Left renal pelvis (tissue), 4 donors: Measurements from ENCODE around the gene UBE2U. TPM values are rescaled to one million over a fixed set of nuclear protein-coding genes. Genes with fewer than 3 reads are reported as not detected.

Source experiments
- DNase-seq, 4 donors: peaks; one replicate each; pipeline ENCODE4 v3.0.0-alpha.2; 2013; ENCODE audit warnings: low read depth in 4 of 4, low spot score in 3 of 4
- polyA plus RNA-seq, 4 donors: library from polyadenylated mRNA; unstranded; fragments of 120-200 nt; gene quantifications; one replicate each; pipeline ENCODE4 v1.2.1, GENCODE V29; 2013; ENCODE audit not compliant: insufficient read length in 4 of 4

The UBE2U gene
- not detected for polyA plus RNA-seq

- no peak for DNase-seq
These were observed at the start of gene UBE2U for GRCh38 chr1:64203420-64203819. UBE2U (plus strand) TSS chr1:64203623; CDS start chr1:64204051, 428 bp downstream.

- no peak for DNase-seq
These were observed 48.1 kb upstream of the UBE2U start for GRCh38 chr1:64155278-64155677.

GRCh38 chr1:64161357-64161941 is 42.0 kb upstream of the UBE2U start:
- DNase-seq = no peak

GRCh38 chr1:64162151-64162550 is 41.3 kb upstream of the UBE2U start:
- DNase-seq = no peak

DNA sequence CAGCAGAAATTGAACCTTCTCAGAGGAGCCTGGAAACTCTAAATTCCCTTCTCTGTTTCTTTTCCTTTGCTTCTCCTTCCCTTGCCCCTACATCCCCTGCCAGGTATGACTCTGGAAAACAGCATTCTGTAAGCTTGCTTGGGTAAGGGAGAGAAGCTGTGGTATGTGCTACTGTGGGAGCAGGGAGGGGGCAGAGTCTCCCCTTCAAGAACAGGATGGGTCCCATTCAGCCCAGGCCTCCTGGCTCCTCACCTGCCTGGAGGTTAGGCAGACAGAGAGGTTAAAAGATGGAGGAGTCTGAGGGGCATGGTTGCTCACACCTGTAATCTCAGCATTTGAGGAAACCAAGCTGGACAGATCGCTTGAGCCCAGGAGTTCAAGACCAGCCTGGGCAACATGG is 40.6 kb upstream of the UBE2U start:
- DNase-seq = no peak

GRCh38 chr1:64163431-64163830 is 40.0 kb upstream of the UBE2U start:
- DNase-seq = no peak

- no peak for DNase-seq
These were observed 39.5 kb upstream of the UBE2U start for GRCh38 chr1:64163970-64164369.

DNA sequence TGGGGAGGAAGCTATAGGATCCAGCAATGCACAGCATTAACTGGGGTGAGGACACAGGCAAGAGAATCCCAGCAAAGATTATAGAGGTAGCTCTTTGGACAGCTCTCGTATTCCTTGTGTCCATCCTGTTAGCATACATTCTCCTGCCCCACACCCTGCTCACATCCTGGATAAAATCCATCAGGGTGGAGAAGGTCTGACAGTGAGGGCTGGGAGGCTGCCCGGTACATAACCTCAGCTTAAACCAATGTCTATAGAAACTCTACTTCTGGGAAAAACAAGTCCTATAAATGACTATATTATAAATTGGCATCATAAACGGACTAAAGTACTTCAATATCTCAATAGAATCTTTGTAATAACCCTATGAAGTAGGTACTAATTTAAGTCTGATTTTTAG is 36.8 kb upstream of the UBE2U start:
- no peak for DNase-seq

DNA sequence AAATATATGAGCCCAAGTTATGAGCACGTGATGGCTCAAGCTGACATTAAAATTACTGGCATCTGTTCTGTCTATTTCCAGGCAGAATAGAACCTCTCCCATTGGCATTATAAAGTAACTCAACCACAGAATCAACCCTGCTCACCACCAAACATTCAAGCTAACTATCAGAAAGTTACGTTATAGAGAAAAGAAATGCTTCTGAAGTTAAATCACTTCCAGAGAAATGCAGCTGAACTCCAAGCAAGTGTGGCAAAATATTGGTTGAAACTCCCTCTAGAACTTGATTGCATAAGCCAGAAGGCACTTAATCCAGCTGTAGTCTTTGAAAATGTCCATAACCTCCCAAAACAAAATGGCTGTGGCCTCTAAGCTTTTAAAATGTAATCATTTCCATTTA is 36.2 kb upstream of the UBE2U start:
- DNase-seq = no peak

GRCh38 chr1:64171246-64171645 is 32.2 kb upstream of the UBE2U start:
- no peak for DNase-seq

DNA sequence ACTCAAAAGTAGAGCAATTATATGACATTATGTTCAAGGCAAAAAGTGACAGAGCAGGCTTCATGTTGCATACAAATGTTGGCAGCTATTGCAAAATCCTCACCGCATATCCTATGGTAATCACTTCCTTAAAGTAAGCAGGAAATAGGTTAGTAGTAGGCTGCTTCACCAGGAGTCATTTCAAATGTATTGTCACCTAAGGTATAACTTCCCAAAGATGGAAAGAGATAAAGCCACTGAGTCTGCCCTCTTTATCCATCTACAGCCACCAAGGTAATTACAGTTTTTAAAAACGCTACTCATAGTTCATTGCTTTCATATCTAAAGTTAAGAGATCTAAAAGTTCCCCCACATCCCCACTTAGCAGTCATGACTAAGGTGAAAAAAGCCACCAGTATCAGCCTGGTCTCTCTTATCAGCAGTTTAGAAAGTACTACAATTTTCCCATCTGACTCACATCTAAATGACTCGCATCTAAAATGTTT is 31.6 kb upstream of the UBE2U start:
- no peak for DNase-seq

DNA sequence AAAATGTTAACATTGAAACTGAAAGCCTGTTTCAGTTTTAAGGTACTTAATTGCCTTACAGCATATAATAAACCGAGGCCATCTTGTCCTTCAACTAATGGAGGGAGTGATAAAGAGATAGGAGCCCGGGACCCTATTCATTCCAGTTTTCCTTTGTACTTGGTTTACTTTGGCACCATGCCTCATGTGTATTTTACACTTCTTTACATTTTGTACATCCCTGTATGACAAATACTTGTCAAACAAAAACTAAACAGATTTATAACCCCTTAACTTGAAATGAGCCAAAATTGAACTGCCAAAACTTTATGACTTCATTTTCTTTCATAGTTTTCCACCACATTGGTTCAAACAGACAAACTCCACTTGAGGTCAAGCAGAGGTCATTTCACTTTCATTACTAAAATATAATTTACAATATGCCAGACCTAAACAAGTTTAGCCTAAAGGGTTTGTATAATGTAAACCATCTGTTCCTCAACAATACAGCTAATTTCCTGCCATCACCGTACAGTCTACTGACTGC is 30.9 kb upstream of the UBE2U start:
- peak in 2 of 4 donors; percentile 40 to 49 for DNase-seq

DNA sequence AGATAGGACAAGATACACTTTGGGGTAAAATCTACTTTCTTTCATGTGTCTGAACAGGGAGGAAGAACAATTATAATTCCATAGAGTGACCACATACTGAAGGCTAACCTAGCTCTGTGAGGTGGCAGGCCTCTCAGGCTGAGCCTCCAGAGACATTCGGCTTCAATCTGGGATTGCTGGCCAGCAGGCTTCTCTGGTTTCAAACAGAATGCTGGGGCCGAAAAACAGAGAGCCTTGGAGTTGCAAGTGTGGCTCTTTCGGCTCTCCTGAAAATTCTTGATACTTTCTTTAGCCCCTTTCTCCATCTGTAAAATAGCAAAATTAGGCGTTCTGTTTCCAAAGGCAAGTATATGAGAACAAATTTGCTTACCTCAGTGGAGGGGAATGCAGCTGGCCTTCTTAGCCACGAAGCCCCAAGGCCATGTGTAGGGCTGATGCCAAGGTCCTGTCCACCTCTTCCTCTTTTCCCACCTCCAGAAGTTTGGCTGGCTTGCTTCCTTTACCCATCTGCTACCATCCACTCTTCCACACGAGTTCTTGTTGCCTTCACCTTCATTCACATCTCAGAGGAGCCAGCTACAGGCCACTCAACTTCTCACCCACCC is 30.0 kb upstream of the UBE2U start:
- no peak for DNase-seq

GRCh38 chr1:64175639-64176038 is 27.8 kb upstream of the UBE2U start:
- DNase-seq = no peak

- no peak for DNase-seq
These were observed 26.8 kb upstream of the UBE2U start for GRCh38 chr1:64176659-64177058.

DNA sequence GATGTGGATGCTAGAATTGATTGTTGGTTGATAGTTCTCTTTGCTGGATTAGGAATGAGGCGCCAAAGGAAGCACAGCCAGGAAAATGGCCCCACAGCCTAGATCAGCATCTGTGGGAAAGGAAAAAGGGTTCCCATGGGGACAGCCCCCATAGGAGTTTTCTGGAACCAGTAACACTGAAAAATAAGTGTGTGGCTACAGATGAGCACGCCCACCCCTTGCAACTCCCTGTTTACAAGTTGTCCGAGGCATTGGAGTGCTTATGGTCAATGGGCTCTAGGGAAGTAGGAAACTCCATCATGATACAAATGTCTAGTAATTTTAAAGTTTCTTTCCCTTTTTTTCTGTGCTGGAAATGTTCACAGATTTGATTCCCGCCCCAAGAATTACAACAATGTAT is 23.8 kb upstream of the UBE2U start:
- DNase-seq = no peak

- no peak for DNase-seq
These were observed 21.2 kb upstream of the UBE2U start for GRCh38 chr1:64182207-64182606.

GRCh38 chr1:64183395-64184002 is 19.9 kb upstream of the UBE2U start:
- peak in 1 of 4 donors; percentile 49 for DNase-seq

DNA sequence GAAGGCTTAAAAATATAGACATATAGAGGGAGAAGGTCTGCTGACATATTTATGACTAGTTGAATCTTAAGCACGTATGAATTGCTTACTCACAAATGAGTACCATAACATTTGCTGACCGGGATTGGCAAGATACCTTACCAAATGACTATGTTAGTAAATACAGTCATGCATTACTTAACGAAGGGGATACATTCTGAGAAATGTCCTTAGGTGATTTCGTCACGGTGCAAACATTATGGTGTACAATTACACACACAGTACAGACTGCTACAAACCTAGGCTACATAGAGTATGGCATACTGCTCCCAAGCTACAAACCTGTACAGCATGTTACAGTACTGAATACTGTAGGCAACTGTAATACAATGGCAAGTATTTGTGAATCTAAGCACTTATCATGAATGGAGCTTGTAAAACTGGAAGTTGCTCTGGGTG is 19.4 kb upstream of the UBE2U start:
- DNase-seq = no peak

DNA sequence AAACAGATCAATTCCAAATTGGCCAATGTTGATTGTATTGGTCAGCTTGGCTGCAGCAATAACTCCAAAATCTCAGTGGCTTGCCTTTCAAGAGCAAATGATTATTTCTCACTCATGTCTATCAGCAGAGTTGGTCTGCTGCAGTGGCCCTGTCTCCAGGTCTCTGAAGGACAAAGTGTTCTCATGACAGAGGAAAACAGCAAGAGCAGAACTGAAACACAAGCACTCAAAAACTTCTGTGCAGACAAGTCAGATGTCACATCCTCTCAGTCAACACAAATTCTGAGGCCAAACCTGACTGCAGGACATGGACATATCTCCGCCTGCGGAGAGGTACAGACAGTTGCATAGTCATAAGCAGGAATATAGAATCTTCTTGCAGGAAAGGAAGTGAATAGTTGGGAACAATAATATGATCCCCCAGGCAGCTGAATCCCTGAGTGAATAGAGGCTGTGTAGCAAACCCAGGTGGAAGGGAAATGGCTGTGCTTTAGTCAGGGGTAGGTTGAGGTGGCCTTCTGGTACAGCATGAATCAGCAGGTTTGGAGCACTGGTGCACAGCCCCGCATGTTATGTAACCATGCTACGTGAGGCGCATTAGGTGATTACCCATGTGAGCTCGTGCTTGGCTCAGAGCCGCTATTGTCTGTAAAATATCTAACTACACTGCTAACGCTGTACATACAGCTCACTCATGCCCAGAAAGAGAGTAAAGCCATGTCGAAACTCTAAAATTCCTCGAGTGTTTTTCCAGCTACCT is 17.1 kb upstream of the UBE2U start:
- DNase-seq = no peak

DNA sequence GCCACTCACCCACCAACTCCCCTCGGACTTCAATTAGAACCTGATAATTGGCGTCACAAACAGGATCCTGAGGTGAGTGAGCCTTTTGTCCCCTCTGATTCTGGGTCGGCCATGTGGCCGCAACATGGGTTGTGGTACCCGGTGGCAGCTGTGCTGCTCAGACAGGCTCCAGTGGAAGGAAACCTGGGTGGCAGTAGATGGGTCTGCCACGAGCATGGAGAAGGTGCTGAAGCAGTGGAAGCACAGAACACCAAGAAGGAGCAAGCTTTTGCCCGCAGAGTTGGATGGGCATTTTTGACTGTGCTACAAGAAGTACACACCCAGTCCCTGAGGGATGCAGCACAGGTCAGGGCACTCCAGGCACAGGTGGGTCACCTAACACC is 16.5 kb upstream of the UBE2U start:
- DNase-seq = no peak
